Activated CD4-positive, alpha-beta memory T cell treated with anti-CD3 and anti-CD28 coated beads for 36 hours (primary cell): ENCODE data around the gene RIN3. TPM values are rescaled to one million over a fixed set of nuclear protein-coding genes. Genes with fewer than 3 reads are reported as not detected.
A peak's percentile ranks its signal among the peaks of the same experiment; 100 is the strongest.

Experiments
- CTCF ChIA-PET: fragments of 350-600 bp; sonication (Branson Sonifier 250); formaldehyde crosslinking; loops from one replicate; lab custom pipeline; 2021; ENCODE audit warnings: antibody characterized with exemption, inconsistent platforms; lab: Charles Lee
- POLR2A ChIA-PET: fragments of 350-600 bp; sonication (Branson Sonifier 250); formaldehyde crosslinking; loops from one replicate; lab custom pipeline; 2021; ENCODE audit warnings: antibody characterized with exemption; lab: Charles Lee
- DNase-seq: peaks from one replicate; pipeline ENCODE4 v3.0.0-alpha.2; 2020
- H3K27ac Mint-ChIP-seq: one replicate; pipeline ENCODE4 v1.8.0; 2021; ENCODE audit warnings: mixed read lengths
- H3K27me3 Mint-ChIP-seq: one replicate; pipeline ENCODE4 v1.8.0; 2021; ENCODE audit warnings: mixed read lengths
- H3K36me3 Mint-ChIP-seq: one replicate; pipeline ENCODE4 v1.8.0; 2021; ENCODE audit warnings: mixed read lengths
- H3K4me1 Mint-ChIP-seq: one replicate; pipeline ENCODE4 v1.8.0; 2021; ENCODE audit warnings: low read depth, mixed read lengths
- H3K4me3 Mint-ChIP-seq: one replicate; pipeline ENCODE4 v1.8.0; 2021; ENCODE audit warnings: mild to moderate bottlenecking, mixed read lengths
- H3K9me3 Mint-ChIP-seq: one replicate; pipeline ENCODE4 v1.8.0; 2021; ENCODE audit warnings: mixed read lengths
- intact Hi-C: fragments of 100-400 bp; cut with micrococcal nuclease; formaldehyde crosslinking; loops from one replicate; pipeline ENCODE4 v1.15.1; 2023
- total RNA-seq, 2 experiments: library from RNA; stranded (reverse); gene quantifications; one replicate each; pipeline ENCODE4 v1.2.3, GENCODE V29; 2021

Gene RIN3
- total RNA-seq, 2 experiments from 2014 or later, result 17.5 to 18.8 TPM

GRCh38 chr14:92577321-92577742 is 63.8 kb downstream of the RIN3 start:
- no peaks in the 10 kb centered on the region for H3K27me3 Mint-ChIP-seq
- H3K36me3 Mint-ChIP-seq, result no peaks in the 10 kb centered on the region
- peaks cover 24% of the 10 kb centered on the region for H3K4me1 Mint-ChIP-seq
- intact Hi-C loops, result loop anchor here (1.0 to 5.0 kb wide), 2 partner anchors 9 to 65 kb away; partner anchors contain the start of gene RIN3
- H3K27ac Mint-ChIP-seq, result peak overlapping the region; percentile 34
- POLR2A ChIA-PET, result interaction anchor here (1.0 to 1.3 kb wide), 2 partner anchors 14 to 21 kb away, joined by 3 read pairs; no protein-coding TSS in a partner anchor
- H3K4me3 Mint-ChIP-seq, result peak overlapping the region; percentile 6
- no peaks in the 10 kb centered on the region for H3K9me3 Mint-ChIP-seq
- DNase-seq, result peak; percentile 53
- CTCF ChIA-PET, result interaction anchor here (0.9 to 1.9 kb wide), 7 partner anchors 8 to 112 kb away, joined by 3 to 6 read pairs (median 4); no protein-coding TSS in a partner anchor

- Mint-ChIP-seq H3K4me3 (no peak overlapping the region), H3K36me3 (no peaks in the 10 kb centered on the region), H3K27me3 (no peaks in the 10 kb centered on the region), H3K27ac (no peak overlapping the region), H3K9me3 (no peaks in the 10 kb centered on the region), H3K4me1 (peaks cover 34% of the 10 kb centered on the region)
- ChIA-PET CTCF (interaction anchor here (0.6 to 1.4 kb wide), 3 partner anchors 13 to 1401 kb away, joined by 3 read pairs; no protein-coding TSS in a partner anchor), POLR2A (no interaction called here)
- no peak for DNase-seq
- intact Hi-C loops, result loop anchor here (5.0 kb wide), 1 partner anchor 66 kb away; the partner anchor contains the start of gene RIN3
Observed at GRCh38 chr14:92578511-92578910, 64.9 kb downstream of the RIN3 start.

- H3K27ac Mint-ChIP-seq, result no peak overlapping the region
- H3K4me1 Mint-ChIP-seq, result peaks cover 38% of the 10 kb centered on the region
- no peak overlapping the region for H3K4me3 Mint-ChIP-seq
- no peak for DNase-seq
- intact Hi-C loops, result loop anchor here (5.0 kb wide), 1 partner anchor 67 kb away; the partner anchor contains the start of gene RIN3
- ChIA-PET CTCF (no interaction called here), POLR2A (no interaction called here)
- no peaks in the 10 kb centered on the region for H3K9me3 Mint-ChIP-seq
- H3K36me3 Mint-ChIP-seq, result no peaks in the 10 kb centered on the region
- H3K27me3 Mint-ChIP-seq, result no peaks in the 10 kb centered on the region
Observed at GRCh38 chr14:92579244-92579936, 65.8 kb downstream of the RIN3 start.

- CTCF ChIA-PET, result no interaction called here
- POLR2A ChIA-PET, result no interaction called here
Observed at GRCh38 chr14:92581206-92581605, 67.6 kb downstream of the RIN3 start.

GRCh38 chr14:92581966-92582566 is 68.5 kb downstream of the RIN3 start:
- Mint-ChIP-seq H3K27me3 (no peaks in the 10 kb centered on the region), H3K9me3 (no peaks in the 10 kb centered on the region), H3K4me3 (no peak overlapping the region), H3K36me3 (no peaks in the 10 kb centered on the region), H3K4me1 (peaks cover 60% of the 10 kb centered on the region), H3K27ac (no peak overlapping the region)
- no peak for DNase-seq
- ChIA-PET CTCF (no interaction called here), POLR2A (no interaction called here)
- intact Hi-C loops, result no loop called here

More at GRCh38 chr14:92581206-92581605, 67.6 kb downstream of the RIN3 start:
- Mint-ChIP-seq H3K9me3 (no peaks in the 10 kb centered on the region), H3K36me3 (no peaks in the 10 kb centered on the region), H3K27me3 (no peaks in the 10 kb centered on the region), H3K4me1 (peaks cover 56% of the 10 kb centered on the region), H3K27ac (no peak overlapping the region), H3K4me3 (no peak overlapping the region)
- no peak for DNase-seq
- intact Hi-C loops, result no loop called here

GRCh38 chr14:92582706-92583452 is 69.3 kb downstream of the RIN3 start:
- Mint-ChIP-seq H3K4me3 (no peak overlapping the region), H3K27me3 (no peaks in the 10 kb centered on the region), H3K9me3 (no peaks in the 10 kb centered on the region), H3K4me1 (peaks cover 60% of the 10 kb centered on the region), H3K36me3 (no peaks in the 10 kb centered on the region), H3K27ac (no peak overlapping the region)
- ChIA-PET CTCF (no interaction called here), POLR2A (no interaction called here)
- DNase-seq, result peak; percentile 39
- intact Hi-C loops, result no loop called here

- peaks cover 59% of the 10 kb centered on the region for H3K4me1 Mint-ChIP-seq
- H3K4me3 Mint-ChIP-seq, result no peak overlapping the region
Observed at GRCh38 chr14:92584220-92584619, 70.6 kb downstream of the RIN3 start.

GRCh38 chr14:92584816-92585215 is 71.2 kb downstream of the RIN3 start:
- POLR2A ChIA-PET, result interaction anchor here (0.9 kb wide), 1 partner anchor 35 kb away, joined by 3 read pairs; no protein-coding TSS in a partner anchor
- H3K9me3 Mint-ChIP-seq, result no peaks in the 10 kb centered on the region
- H3K4me1 Mint-ChIP-seq, result peaks cover 59% of the 10 kb centered on the region
- DNase-seq, result no peak
- intact Hi-C loops, result loop anchor here (5.0 kb wide), 1 partner anchor 33 kb away; no protein-coding TSS in a partner anchor
- H3K27me3 Mint-ChIP-seq, result no peaks in the 10 kb centered on the region
- H3K36me3 Mint-ChIP-seq, result no peaks in the 10 kb centered on the region
- CTCF ChIA-PET, result interaction anchor here (1.2 to 1.5 kb wide), 3 partner anchors 8 to 97 kb away, joined by 3 to 5 read pairs (median 5); no protein-coding TSS in a partner anchor
- no peak overlapping the region for H3K4me3 Mint-ChIP-seq
- H3K27ac Mint-ChIP-seq, result no peak overlapping the region

More at GRCh38 chr14:92584220-92584619, 70.6 kb downstream of the RIN3 start:
- Mint-ChIP-seq H3K36me3 (no peaks in the 10 kb centered on the region), H3K9me3 (no peaks in the 10 kb centered on the region), H3K27ac (no peak overlapping the region), H3K27me3 (no peaks in the 10 kb centered on the region)
- CTCF ChIA-PET, result no interaction called here
- POLR2A ChIA-PET, result no interaction called here
- no peak for DNase-seq
- intact Hi-C loops, result no loop called here

GRCh38 chr14:92585981-92586937 is 72.7 kb downstream of the RIN3 start:
- POLR2A ChIA-PET, result interaction anchor here (1.0 to 1.7 kb wide), 4 partner anchors 20 to 91 kb away, joined by 3 to 6 read pairs (median 3); no protein-coding TSS in a partner anchor
- H3K4me3 Mint-ChIP-seq, result peak overlapping the region; percentile 25
- CTCF ChIA-PET, result interaction anchor here (0.9 to 1.5 kb wide), 8 partner anchors 10 to 144 kb away, joined by 3 to 5 read pairs (median 4); no protein-coding TSS in a partner anchor
- peak overlapping the region; percentile 66 for H3K27ac Mint-ChIP-seq
- DNase-seq, result peak; percentile 34
- intact Hi-C loops, result loop anchor here (1.0 to 5.0 kb wide), 6 partner anchors 9 to 245 kb away; no protein-coding TSS in a partner anchor
- peaks cover 69% of the 10 kb centered on the region for H3K4me1 Mint-ChIP-seq
- no peaks in the 10 kb centered on the region for H3K27me3 Mint-ChIP-seq
- H3K9me3 Mint-ChIP-seq, result no peaks in the 10 kb centered on the region
- no peaks in the 10 kb centered on the region for H3K36me3 Mint-ChIP-seq

- Mint-ChIP-seq H3K4me3 (no peak overlapping the region), H3K27ac (peak overlapping the region; percentile 55), H3K4me1 (peaks cover 65% of the 10 kb centered on the region), H3K36me3 (no peaks in the 10 kb centered on the region), H3K27me3 (no peaks in the 10 kb centered on the region), H3K9me3 (no peaks in the 10 kb centered on the region)
- intact Hi-C loops, result loop anchor here (1.0 to 5.0 kb wide), 6 partner anchors 10 to 246 kb away; no protein-coding TSS in a partner anchor
- no peak for DNase-seq
- ChIA-PET CTCF (interaction anchor here (0.6 to 1.5 kb wide), 4 partner anchors 11 to 90 kb away, joined by 3 to 5 read pairs (median 4); no protein-coding TSS in a partner anchor), POLR2A (interaction anchor here (0.6 to 1.7 kb wide), 5 partner anchors 21 to 189 kb away, joined by 3 to 6 read pairs (median 3); no protein-coding TSS in a partner anchor)
Observed at GRCh38 chr14:92586963-92587699, 73.5 kb downstream of the RIN3 start.
